ENCODE measurements around the gene PSME4.

Gene PSME4, protein sequence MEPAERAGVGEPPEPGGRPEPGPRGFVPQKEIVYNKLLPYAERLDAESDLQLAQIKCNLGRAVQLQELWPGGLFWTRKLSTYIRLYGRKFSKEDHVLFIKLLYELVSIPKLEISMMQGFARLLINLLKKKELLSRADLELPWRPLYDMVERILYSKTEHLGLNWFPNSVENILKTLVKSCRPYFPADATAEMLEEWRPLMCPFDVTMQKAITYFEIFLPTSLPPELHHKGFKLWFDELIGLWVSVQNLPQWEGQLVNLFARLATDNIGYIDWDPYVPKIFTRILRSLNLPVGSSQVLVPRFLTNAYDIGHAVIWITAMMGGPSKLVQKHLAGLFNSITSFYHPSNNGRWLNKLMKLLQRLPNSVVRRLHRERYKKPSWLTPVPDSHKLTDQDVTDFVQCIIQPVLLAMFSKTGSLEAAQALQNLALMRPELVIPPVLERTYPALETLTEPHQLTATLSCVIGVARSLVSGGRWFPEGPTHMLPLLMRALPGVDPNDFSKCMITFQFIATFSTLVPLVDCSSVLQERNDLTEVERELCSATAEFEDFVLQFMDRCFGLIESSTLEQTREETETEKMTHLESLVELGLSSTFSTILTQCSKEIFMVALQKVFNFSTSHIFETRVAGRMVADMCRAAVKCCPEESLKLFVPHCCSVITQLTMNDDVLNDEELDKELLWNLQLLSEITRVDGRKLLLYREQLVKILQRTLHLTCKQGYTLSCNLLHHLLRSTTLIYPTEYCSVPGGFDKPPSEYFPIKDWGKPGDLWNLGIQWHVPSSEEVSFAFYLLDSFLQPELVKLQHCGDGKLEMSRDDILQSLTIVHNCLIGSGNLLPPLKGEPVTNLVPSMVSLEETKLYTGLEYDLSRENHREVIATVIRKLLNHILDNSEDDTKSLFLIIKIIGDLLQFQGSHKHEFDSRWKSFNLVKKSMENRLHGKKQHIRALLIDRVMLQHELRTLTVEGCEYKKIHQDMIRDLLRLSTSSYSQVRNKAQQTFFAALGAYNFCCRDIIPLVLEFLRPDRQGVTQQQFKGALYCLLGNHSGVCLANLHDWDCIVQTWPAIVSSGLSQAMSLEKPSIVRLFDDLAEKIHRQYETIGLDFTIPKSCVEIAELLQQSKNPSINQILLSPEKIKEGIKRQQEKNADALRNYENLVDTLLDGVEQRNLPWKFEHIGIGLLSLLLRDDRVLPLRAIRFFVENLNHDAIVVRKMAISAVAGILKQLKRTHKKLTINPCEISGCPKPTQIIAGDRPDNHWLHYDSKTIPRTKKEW (N-terminal part only)

DNA sequence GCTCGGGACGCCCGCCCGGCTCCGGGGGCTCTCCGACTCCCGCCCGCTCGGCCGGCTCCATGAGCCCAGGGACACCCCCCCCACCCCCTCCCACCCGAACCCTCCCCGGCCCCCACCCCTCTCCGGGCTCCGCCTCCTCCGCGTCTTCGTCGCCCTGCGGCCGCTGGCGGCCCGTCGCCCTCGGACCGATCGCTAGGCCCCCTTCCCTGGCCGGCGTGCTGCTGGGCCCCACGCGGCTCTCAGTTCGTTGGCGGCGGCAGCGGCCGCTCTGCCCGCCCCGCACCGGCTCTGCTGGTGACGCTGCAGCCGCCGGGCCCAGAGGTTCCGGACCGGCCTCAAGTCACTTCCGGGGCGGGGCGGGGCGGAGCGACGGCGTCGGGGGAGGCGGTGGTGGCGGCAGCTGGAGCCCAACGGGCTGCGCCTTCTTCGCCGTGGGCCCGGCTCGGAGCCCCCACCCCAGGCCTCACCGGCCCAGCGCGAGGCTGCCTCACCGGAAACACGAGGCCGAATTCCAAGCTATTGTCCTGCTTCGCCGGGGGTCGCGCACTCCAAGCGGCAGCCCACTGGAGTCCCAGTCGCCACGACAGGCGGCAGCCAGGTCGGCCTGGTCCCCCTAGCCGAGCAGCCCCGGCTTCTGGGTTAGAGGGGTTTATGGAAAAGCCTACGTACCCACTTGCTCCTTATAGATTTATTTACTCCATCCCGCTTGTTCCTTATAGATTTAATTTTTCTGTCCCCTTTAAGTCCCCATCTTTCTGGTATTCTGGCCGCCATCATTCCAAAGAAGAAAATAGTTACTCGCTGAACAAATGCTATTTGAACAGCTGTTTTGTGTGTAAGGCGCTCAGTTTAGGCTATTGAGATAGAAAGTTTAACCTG is at the start of gene PSME4:
Gene PSME4, minus strand, starts transcription at position 270 of the 879 bp plus-strand sequence. Its CDS starts 209 bp downstream, at position 61.
- peak; percentile 91 for DNase-seq (ENCODE audit: low spot score)

DNA sequence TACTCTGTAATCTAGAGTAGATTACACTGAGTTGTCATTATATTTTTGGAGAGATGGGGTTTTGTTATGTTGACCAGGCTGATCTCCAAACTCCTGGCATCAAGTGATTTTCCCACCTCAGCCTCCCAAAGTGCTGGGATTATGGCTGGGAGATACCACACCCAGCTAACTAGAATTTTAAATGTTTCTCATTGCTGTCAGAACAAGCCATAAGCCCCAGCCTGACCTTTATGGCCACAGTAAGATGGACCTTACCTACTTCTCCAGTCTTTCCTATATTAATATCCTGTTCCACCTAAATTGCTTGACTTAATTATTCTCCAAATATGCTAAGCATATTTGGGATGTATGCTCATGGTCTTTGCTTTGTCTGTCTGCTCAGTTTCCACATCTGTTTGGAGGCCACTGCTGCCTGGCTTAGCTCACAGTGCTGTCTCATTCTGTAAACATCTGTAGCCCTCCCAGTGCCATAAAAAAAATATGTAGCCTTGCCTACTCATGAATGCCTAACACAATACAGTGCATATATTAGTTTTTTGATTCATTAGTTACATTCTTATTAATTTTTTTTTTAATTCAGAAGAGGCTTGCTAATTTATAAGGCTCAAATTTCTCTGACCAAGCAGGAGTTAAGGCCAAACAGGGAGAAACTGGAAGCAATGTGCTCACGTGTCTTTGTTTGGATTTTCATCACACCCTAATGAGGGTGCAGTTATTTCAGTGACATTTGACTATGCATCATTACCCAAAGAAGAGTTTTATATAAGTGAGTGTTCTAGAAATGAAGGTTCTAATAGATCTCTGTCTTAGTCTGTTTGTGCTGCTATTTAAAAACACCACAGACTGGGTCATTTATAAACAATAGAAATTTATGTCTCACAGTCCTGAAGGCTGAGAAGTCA is 45.3 kb upstream of the PSME4 start:
- DNase-seq (ENCODE audit: low spot score), result no peak

DNA sequence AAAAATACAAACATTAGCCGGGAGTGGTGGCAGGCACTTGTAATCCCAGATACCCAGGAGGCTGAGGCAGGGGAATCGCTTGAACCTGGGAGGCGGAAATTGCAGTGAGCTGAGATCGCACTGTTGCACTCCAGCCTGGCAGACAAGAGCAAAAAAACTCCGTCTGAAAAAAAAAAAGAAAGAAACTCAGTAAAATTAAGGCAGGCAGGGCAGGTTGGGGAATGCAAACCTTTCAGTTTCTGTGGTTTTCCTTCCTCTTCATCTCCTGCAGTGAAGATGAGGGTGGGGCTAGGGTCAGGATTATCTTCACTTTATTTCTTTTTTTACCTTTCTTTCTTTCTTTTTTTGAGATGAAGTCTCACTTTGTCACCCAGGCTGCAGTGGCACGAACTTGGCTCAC is 43.2 kb upstream of the PSME4 start:
- peak; percentile 2 for DNase-seq (ENCODE audit: low spot score)

- DNase-seq (ENCODE audit: low spot score), result no peak
Observed at GRCh38 chr2:54012538-54013141, 41.8 kb upstream of the PSME4 start.

DNA sequence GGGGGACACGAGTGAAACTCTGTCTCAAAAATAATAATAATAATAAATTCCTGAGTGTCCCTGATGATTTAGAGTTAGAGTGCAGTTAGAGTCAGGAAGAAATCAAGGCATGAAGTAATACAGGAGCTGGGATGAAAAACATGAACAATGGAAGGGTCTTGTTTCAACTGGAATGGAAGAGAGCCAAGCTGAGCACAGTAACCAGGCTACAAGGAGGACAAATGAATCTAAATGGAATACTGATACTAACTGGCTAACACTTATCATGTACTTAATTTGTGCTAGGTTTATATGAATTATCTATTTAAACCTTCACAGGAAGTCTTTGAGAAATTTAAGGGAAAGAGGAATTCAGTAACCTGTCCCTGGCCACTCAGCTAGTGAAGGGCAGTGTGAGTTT is 38.8 kb upstream of the PSME4 start:
- DNase-seq (ENCODE audit: low spot score), result no peak

DNA sequence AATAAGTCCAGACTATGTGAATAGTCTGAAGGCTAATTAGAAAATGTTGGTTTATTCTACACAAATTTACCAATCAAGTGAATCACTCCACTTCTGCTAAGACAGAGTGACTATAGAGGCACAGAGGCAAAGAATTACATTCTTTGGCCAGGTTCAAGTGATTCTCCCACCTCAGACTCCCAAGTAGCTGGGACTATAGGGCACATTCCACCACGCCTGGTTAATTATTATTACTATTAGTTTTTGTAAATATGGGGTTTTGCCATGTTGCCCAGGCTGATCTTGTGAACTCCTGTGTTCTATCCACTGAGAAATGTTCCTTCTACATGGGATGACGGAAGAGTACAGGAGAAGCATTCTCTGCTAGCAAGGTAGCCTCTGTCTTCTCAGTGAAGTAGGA is 37.6 kb upstream of the PSME4 start:
- no peak for DNase-seq (ENCODE audit: low spot score)

DNA sequence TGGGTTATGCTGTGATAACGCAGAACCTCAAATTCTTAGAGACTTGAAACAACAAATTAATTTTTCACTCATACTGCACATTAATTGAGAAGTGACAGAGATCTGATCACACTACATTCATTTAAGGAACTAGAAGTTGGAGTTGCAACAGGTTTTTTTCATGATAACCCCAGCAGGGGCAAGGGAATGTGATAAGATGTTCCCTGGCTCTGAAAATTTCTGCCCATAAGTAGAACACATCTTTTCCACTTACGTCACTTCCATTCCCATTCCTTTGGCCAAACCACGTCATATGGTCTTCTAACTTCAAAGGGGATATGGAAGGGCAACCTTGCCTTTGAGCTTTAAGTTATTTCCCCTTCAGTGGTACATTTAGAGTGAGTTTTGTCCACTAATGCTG is 29.7 kb upstream of the PSME4 start:
- no peak for DNase-seq (ENCODE audit: low spot score)

DNA sequence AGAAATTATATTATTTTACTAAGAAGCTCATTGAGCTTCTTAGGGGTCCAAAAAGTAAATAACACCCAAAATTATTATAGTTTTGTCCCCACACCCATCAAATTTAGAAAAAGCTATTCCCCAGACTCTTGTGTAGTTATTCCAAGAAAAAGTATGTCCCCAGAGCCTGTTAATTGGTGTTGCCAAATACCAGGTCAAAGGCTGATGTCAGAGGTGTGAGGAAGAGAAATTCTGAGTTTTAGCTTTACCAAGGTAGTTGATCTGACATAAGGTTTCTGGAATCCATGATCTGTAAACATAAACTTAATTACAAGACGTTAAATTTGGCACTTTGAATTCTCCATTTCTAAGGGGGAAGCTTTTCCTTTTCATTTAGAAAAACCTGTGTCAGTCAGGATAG is 29.3 kb upstream of the PSME4 start:
- no peak for DNase-seq (ENCODE audit: low spot score)

DNA sequence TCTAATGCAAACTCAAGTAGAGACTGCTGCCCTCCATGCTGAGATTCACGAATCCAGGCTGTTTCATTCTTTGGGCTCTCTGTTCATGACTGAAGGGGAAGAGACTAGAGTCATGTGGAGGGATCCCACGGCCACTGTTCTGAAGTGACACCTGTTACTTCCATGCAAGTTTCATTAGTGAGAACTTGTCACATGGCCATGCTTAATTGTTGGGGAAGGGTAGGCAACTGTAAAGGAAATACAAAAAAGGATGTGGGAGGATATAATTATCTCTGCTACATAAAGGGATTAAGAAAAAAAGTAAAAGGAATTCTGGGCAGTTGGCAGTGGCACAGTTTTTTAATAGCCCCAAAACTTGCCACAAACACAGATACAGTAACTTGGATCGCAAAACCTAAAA is 28.0 kb upstream of the PSME4 start:
- no peak for DNase-seq (ENCODE audit: low spot score)

DNA sequence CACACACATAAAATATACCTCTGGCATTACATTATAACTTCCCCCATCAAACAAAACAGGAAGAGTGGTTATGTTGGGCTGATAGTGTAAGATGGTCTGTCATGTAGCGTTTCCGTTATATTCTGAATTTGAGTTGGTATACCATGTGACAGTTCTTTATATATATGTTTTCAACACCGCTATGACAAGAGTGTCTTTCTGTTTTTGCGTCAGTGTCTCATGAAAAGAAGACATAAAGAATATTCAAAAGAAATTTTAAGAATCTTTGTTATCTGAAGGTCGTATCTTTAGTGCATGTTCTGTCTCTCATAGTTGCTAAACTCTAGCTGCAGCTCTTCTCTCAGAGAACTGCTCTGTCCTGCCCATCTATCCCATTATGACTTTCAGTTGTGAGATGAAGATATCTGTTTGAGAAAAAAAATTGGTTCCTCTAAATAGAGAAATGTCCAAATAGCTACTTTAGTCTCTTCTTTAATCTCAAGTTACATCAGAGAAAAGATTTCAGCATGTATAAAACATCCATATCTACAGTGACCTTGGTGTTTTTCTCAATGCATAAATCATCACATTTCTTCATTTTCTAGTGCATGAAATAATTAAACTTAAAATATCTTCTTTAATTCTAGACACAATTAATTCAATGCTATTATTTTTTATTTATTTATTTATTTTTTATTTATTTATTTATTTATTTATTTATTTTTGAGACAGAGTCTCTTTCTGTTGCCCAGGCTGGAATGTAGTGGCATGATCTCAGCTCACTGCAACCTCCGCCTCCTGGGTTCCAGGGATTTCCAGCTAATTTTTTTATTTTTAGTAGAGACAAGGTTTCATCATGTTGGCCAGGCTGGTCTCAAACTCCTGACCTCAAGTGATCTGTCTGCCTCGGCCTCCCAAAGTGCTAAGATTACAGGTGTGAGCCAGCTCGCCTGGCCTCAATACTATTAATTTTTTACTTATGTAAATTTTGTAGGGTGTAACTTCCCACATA is 24.3 kb upstream of the PSME4 start:
- peak; percentile 70 for DNase-seq (ENCODE audit: low spot score)

- DNase-seq (ENCODE audit: low spot score), result no peak
Observed at GRCh38 chr2:53991948-53992347, 21.2 kb upstream of the PSME4 start.

DNA sequence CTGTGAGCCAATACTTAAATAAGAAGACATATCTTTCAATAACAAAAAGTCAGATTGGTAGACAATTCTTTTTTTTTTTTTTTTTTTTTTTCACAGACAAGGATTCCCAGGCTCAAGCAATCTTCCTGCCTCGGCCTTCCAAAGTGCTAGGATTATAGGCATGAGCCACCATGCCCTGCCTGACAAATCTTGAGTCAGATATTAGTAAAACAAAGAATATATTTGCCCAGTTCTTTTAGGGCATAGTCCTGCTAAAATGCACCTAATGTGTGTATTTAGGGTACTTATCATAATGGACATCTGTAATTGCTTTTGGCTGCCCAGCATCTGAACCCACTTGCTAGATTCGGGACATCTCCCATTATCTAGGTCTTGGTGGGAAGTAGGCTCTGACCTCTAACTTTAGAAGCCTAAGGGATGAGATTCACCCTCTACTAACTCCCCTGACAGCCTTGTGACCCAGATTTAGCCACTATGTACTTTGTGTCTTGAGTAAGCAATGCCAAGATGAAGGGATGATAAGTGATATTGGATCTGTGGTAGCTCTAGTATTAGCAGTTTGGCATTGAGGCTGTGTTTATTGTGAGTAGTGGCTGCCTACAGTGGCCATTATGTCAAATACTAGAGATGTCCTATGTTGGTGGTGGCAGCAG is 18.5 kb upstream of the PSME4 start:
- DNase-seq (ENCODE audit: low spot score), result no peak

DNA sequence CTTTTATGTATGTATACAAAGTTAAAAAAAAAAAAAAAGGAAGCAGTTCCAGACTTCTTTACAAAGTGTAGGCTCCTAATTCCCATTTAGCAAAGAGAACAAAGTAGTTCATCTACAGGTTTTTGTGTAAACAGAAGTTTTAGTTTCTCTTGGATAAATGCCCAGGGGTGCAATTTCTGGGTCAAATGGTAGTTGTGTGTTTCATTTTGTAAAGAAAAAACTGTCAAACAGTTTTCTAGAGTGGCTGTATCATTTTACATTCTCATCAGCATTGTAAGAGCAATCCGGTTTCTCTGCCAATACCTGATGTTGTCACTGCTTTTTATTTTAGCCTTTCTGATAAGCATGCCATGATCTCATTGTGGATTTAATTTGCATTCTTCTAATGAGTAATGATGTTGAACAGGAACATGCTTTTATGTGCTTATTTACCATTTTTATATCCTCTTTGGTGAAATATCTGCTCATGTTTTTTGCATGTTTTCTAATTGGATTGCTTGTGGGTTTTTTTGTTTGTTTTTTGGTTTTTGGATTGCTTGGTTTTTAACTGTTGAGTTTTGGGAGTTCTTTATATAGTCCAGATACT is 16.6 kb upstream of the PSME4 start:
- DNase-seq (ENCODE audit: low spot score), result no peak

DNA sequence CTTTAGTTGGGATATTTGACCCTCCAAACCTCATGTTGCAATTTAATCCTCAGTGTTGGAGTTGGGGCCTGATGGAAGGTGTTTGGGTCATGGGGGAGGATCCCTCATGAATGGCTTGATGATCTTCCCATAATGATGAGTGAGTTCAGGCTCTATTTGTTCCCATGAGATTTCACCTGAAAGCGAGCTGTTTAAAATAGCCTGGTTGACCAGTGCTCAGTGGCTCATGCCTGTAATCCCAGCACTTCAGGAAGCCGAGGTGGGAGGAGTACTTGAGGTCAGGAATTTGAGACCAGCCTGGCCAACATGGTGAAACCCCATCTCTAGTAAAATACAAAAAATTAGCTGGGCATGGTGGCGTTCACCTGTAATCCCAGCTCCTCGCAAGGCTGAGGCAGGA is 14.9 kb upstream of the PSME4 start:
- no peak for DNase-seq (ENCODE audit: low spot score)

DNA sequence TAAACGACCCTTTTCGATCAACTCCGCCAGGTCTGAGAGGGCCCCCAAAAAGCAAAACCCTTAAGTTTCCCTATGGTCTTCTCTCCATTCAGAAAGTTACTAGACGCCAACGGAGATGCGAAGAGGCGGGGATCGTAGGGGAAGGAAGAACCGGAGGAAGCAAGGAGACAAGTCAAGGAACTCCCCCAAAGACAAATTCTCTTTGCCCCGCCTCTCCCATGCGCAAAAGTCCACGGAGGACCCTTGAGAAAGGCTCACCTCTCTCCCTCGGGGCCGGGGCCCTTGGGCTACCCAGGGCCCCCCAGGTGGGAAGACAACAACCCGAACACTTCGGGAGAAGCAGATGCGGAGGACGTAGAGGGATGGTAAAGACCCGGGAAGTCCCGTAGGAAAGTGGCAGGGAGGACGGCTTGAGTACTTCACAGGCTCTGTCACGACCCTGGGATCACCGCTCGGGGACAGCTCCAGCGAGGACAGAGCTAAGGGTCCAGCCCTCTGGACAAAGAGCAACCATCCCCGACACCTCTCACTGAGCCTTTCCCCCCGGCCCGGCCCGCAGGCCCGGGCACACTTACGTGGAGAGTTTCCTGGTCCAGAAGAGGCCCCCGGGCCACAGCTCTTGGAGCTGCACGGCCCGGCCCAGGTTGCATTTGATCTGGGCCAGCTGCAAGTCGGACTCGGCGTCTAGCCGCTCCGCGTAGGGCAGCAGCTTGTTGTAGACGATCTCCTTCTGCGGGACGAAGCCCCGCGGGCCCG is 647 bp downstream of the PSME4 start:
- DNase-seq (ENCODE audit: low spot score), result peak; percentile 11

DNA sequence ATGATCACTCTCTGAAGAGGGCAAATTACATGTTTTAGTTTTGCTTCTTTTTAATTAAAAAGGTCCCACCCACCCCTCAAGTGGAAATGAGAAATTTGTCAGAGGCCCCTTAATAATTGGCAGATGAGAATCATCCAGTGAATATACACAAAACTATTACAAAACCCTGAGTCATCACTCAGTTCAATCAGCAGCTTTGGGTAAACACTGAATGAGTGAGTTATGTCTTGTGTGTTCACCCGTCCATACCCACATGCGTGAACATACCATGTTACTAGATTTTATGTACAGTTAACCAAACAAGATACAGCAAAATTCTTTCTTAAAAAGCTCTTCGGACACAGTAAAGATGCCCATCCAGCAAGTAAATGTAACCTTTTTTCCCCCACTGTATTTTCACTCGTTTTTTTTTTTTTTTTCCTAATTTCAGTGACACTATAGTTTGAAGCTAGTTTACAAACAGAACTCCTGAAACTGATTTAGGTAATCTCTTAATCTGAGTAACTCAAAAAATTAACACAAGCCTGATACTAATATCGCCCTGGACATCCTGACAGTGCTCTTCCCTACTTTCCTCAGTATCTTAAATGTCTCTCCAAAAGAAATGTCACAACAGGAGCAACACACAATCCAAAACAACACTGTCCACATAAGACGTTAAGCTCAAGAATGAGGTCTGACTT is 1.4 kb downstream of the PSME4 start:
- DNase-seq (ENCODE audit: low spot score), result peak; percentile 59

Data from CD4-positive, alpha-beta T cell treated with Interleukin-2 at 100 ng/mL for 4 hours (primary cell).